ENCODE results near the gene CFAP57.

DNA sequence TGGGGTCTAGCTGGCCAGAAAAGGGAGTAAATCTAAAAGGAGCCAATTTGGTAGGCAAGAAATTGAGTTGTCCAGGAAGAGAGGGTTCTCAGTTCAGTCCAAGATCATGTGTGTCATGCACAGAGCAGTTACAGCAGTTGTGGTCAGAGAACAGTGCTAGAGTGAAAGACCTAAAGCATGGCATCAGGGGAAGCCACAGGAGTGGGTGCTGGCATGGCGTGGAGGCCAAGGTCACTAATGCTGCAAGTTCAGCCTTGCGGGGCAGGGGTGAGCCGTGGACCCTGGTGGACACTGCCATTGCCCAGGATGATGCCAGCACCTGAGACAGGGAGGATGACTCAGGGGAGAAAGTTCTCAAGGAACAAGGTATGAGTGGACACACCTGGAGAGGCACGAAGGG is 81.0 kb downstream of the CFAP57 start:
- TF ChIP-seq EZH2 (IDR thresholded peaks at IDR 0.05; ENCODE audit: borderline replicate concordance, low read depth, low read length, severe bottlenecking) = no peak
- TF ChIP-seq, protein P1, sequence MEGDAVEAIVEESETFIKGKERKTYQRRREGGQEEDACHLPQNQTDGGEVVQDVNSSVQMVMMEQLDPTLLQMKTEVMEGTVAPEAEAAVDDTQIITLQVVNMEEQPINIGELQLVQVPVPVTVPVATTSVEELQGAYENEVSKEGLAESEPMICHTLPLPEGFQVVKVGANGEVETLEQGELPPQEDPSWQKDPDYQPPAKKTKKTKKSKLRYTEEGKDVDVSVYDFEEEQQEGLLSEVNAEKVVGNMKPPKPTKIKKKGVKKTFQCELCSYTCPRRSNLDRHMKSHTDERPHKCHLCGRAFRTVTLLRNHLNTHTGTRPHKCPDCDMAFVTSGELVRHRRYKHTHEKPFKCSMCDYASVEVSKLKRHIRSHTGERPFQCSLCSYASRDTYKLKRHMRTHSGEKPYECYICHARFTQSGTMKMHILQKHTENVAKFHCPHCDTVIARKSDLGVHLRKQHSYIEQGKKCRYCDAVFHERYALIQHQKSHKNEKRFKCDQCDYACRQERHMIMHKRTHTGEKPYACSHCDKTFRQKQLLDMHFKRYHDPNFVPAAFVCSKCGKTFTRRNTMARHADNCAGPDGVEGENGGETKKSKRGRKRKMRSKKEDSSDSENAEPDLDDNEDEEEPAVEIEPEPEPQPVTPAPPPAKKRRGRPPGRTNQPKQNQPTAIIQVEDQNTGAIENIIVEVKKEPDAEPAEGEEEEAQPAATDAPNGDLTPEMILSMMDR (IDR thresholded peaks at IDR 0.05; ENCODE audit: borderline replicate concordance, extremely low read depth, low read length, poor library complexity, severe bottlenecking) = no peak
